GM12878 (cell line): ENCODE results near the gene DOCK1. TPM values are rescaled to one million over a fixed set of nuclear protein-coding genes. Genes with fewer than 3 reads are reported as not detected.

ENCODE experiments used
- ATAC-seq: fragments of 200-7000 bp; cut with Tn5 transposase; 3 replicates; pipeline ENCODE4 v1.9.1; 2020; ENCODE audit warnings: mild to moderate bottlenecking, moderate library complexity
- BruUV-seq: library from RNA; stranded (reverse); fragments of 400-500 nt; replicated peaks from 2 replicates; lab custom pipeline; 2021; lab: Mats Ljungman, UMichigan
- CTCF ChIA-PET: fragments of 300-600 bp; sonication (Branson Sonifier 250); formaldehyde crosslinking; extraction: SDS; loops from one replicate; lab custom pipeline; 2021; ENCODE audit warnings: inconsistent platforms; lab: Yijun Ruan, JAX
- POLR2A ChIA-PET: fragments of 350-600 bp; formaldehyde crosslinking; extraction: SDS; loops from one replicate; lab custom pipeline; 2021; ENCODE audit warnings: inconsistent platforms; lab: Charles Lee
- RAD21 ChIA-PET: fragments of 300-600 bp; sonication (Branson Sonifier 250); formaldehyde crosslinking; loops from one replicate; lab custom pipeline; 2023; ENCODE audit warnings: antibody characterized with exemption; ENCODE audit not compliant: unreplicated experiment; lab: Charles Lee
- SMC1A ChIA-PET: fragments of 300-600 bp; sonication (Branson Sonifier 250); formaldehyde crosslinking; loops from one replicate; lab custom pipeline; 2023; ENCODE audit not compliant: unreplicated experiment, uncharacterized antibody; lab: Charles Lee
- DNase-seq: peaks from one replicate; pipeline ENCODE4 v3.0.0-alpha.2; 2011; ENCODE audit warnings: low read depth, low spot score
- FAIRE-seq: peaks from 3 replicates; lab custom pipeline; 2011; peaks lifted over from hg19 to GRCh38; lab: Jason Lieb, UNC
- H2AFZ ChIP-seq: 2 replicates; pipeline ENCODE4 v1.6.0; 2011; ENCODE audit warnings: low read depth, low read length, control low read depth; ENCODE audit not compliant: control insufficient read depth
- H3K27ac ChIP-seq: 2 replicates; pipeline ENCODE4 v1.5.1; 2011; ENCODE audit warnings: control low read depth; ENCODE audit not compliant: control insufficient read depth, insufficient read depth
- H3K27me3 ChIP-seq, 2 experiments: replicated peaks in 1 of 2; 2 replicates each; pipeline versions ENCODE4 v1.6.0 to v1.6.1; 2011; ENCODE audit warnings: low read length in 1 of 2; ENCODE audit not compliant: control insufficient read depth in 2 of 2, insufficient read depth in 2 of 2
- H3K36me3 ChIP-seq, 2 experiments: 2 replicates each; pipeline ENCODE4 v1.5.1; 2011; ENCODE audit warnings: low read length in 1 of 2; ENCODE audit not compliant: control insufficient read depth in 2 of 2, insufficient read depth in 2 of 2
- H3K4me1 ChIP-seq: 2 replicates; pipeline ENCODE4 v1.6.1; 2011; ENCODE audit warnings: mild to moderate bottlenecking, low read length, moderate library complexity, mixed read lengths; ENCODE audit not compliant: control insufficient read depth, insufficient read depth
- H3K4me2 ChIP-seq: 2 replicates; pipeline ENCODE4 v1.6.0; 2011; ENCODE audit warnings: control low read depth; ENCODE audit not compliant: control insufficient read depth, insufficient read depth
- H3K4me3 ChIP-seq: fragments of 200-600 bp; sonication (generic); 2 replicates; pipeline ENCODE4 v1.5.1; 2016
- H3K79me2 ChIP-seq: 2 replicates; pipeline ENCODE4 v1.6.0; 2011; ENCODE audit warnings: low read length; ENCODE audit not compliant: control insufficient read depth, insufficient read depth
- H3K9ac ChIP-seq: 2 replicates; pipeline ENCODE4 v1.8.0; 2011; ENCODE audit warnings: low read length, control low read depth, mixed read lengths; ENCODE audit not compliant: control insufficient read depth, insufficient read depth
- H3K9me3 ChIP-seq: replicated peaks from 3 replicates; pipeline ENCODE4 v1.5.1; 2011; ENCODE audit warnings: mild to moderate bottlenecking, low read length; ENCODE audit not compliant: control insufficient read depth, insufficient read depth
- H4K20me1 ChIP-seq: 2 replicates; pipeline ENCODE4 v1.6.0; 2011; ENCODE audit not compliant: control insufficient read depth, insufficient read depth
- CUX1 ChIP-seq: IDR thresholded peaks from 2 replicates; pipeline ENCODE4 v1.6.1; 2012; ENCODE audit warnings: improper control_type of control experiment, low read depth, low read length; ENCODE audit not compliant: insufficient replicate concordance
- E2F8 ChIP-seq: fragments of 450-650 bp; IDR thresholded peaks from 2 replicates; pipeline ENCODE4 v1.6.1; 2018; ENCODE audit warnings: mild to moderate bottlenecking, low read depth, moderate library complexity; ENCODE audit not compliant: partially characterized antibody
- E4F1 ChIP-seq: fragments of 450-650 bp; IDR thresholded peaks from 2 replicates; pipeline ENCODE4 v1.6.1; 2018; ENCODE audit warnings: borderline replicate concordance, mild to moderate bottlenecking; ENCODE audit not compliant: partially characterized antibody
- PRDM15 ChIP-seq: fragments of 450-650 bp; formaldehyde crosslinking; IDR thresholded peaks from 2 replicates; pipeline ENCODE4 v1.4.0; 2020; ENCODE audit warnings: mild to moderate bottlenecking, moderate library complexity
- RB1 ChIP-seq: fragments of 450-650 bp; formaldehyde crosslinking; IDR thresholded peaks from 2 replicates; pipeline ENCODE4 v1.6.1; 2017; ENCODE audit warnings: mild to moderate bottlenecking, borderline replicate concordance
- SMC3 ChIP-seq: IDR thresholded peaks from 2 replicates; pipeline ENCODE4 v1.6.1; 2011; ENCODE audit warnings: low read length, improper control_type of control experiment, borderline replicate concordance
- TARDBP ChIP-seq: IDR thresholded peaks from 2 replicates; pipeline ENCODE4 v1.6.1; 2016; ENCODE audit warnings: borderline replicate concordance
- WGBS: methylation state at CpG from one replicate; pipeline ENCODE4 v1.1.6; 2016; ENCODE audit warnings: low lambda C conversion rate; ENCODE audit not compliant: insufficient replicate concordance, insufficient coverage; ENCODE audit errors: missing lambda C conversion rate; 5-methylcytosine and 5-hydroxymethylcytosine counted together
- in situ Hi-C: fragments of 300-500 bp; cut with MboI; formaldehyde crosslinking; loops from 9 replicates; pipeline ENCODE4 v1.14.3; 2018; ENCODE audit warnings: mixed read lengths
- intact Hi-C: fragments of 100-400 bp; cut with micrococcal nuclease; formaldehyde crosslinking; loops from one replicate; pipeline ENCODE4 v1.14.2; 2022; ENCODE audit not compliant: unreplicated experiment
- polyA plus RNA-seq, 11 experiments: library from polyadenylated mRNA; depleted of rRNA in 4 of 11; unstranded in 6 of 11; stranded (reverse) in 5 of 11; fragments of >200 nt; fragmentation: Nextera tagmentation in 4 of 11; fragmentation: Illumina TruSeq in 1 of 11; extraction: Ambion mirVana in 4 of 11; extraction: Trizol in 1 of 11; gene quantifications; 1 replicate in 1 of 11; 2 replicates in 10 of 11; pipeline versions ENCODE4 v1.2.1 to v1.2.3, GENCODE V29; 2011 to 2016; ENCODE audit warnings: inconsistent platforms in 2 of 11, missing spikeins in 2 of 11, low read depth in 1 of 11
- total RNA-seq, 4 experiments: library from RNA; depleted of rRNA in 3 of 4; stranded (reverse); fragments of >200 nt in 3 of 4; fragmentation: Illumina TruSeq in 1 of 4; extraction: Trizol in 1 of 4; gene quantifications; 2 replicates each; pipeline versions ENCODE4 v1.2.1 to v1.2.3, GENCODE V29; 2013 to 2021

Gene DOCK1
- total and polyA plus RNA-seq, 10 of the 15 experiments (the other 5 are each of a cell fraction or from before 2014, with no cell fraction given), result 0.05 to 0.18 TPM; not detected in 8

- no peak for TF ChIP-seq PRDM15 (CRISPR knock-in tag)
- TF ChIP-seq RB1, result no peak
- no peak for TF ChIP-seq E2F8
These were observed 223.9 kb downstream of the DOCK1 start (continued) for GRCh38 chr10:127129104-127129503.

- RAD21 ChIA-PET, result no interaction called here
- TF ChIP-seq SMC3 (no peak), TARDBP (no peak), E4F1 (no peak), CUX1 (no peak)
These were observed 227.2 kb downstream of the DOCK1 start for GRCh38 chr10:127132451-127132850.

More at GRCh38 chr10:127132451-127132850, 227.2 kb downstream of the DOCK1 start:
- POLR2A ChIA-PET, result no interaction called here
- WGBS, result 54% methylated on average over 7 of the region's 7 CpGs
- CTCF ChIA-PET, result no interaction called here
- Histone ChIP-seq H3K9me3 (no peaks in the 10 kb centered on the region; the same call in 2 of the 3 replicates), H3K27me3 (no peaks in the 10 kb centered on the region), H4K20me1 (no peaks in the 10 kb centered on the region), H3K27ac (no peak overlapping the region), H3K4me3 (no peak overlapping the region), H3K4me2 (no peak overlapping the region), H3K9ac (no peak overlapping the region), H3K79me2 (no peaks in the 10 kb centered on the region), H3K4me1 (no peaks in the 10 kb centered on the region), H3K36me3 (no peaks in the 10 kb centered on the region), H2AFZ (no peak overlapping the region)
- intact Hi-C loops (no loop called here), in situ Hi-C loops (no loop called here)
- no TSS peak for BruUV-seq
- ATAC-seq, result no peak
- DNase-seq, result no peak
- SMC1A ChIA-PET, result no interaction called here
- FAIRE-seq, result no peak
